ENCODE data around the gene ZSWIM5. TPM values are rescaled to one million over a fixed set of nuclear protein-coding genes. Genes with fewer than 3 reads are reported as not detected.
"Not testable (repeated sequence)": the region's sequence is repeated elsewhere in the genome, so short reads cannot be mapped to it uniquely, and the experiment has no call there.

Gene ZSWIM5
- total RNA-seq, 2 donors from 2014 or later: 8.8 to 12.3 TPM

DNA sequence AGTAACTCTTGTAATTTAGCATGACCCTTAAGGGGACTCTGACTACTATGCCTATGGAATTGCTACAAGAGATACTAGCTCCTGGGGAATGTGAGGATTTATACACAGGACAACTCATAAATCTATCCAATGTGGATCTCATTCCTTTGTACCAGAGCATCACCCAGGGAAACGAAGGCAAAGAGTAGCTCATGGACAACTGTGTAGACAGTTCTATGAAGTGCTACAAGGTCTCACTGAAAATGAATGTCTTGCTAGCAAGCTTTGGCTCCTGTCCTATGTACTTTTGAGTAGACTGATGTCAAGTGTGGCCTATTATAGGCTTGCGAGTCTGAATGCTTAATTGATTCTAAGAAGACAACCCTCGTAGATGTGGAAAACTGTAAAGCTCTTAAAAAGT is 93.7 kb downstream of the ZSWIM5 start:
- H3K27ac Mint-ChIP-seq: no peak overlapping the region
- no peaks in the 10 kb centered on the region for H3K4me1 ChIP-seq (ENCODE audit: control insufficient read depth, insufficient read depth, low read length)
- H3K27me3 Mint-ChIP-seq (ENCODE audit: insufficient read depth): no peaks in the 10 kb centered on the region
- no peak overlapping the region for H3K9ac ChIP-seq (ENCODE audit: extremely low read depth, low read length, poor library complexity, severe bottlenecking)
- H3K27me3 ChIP-seq (ENCODE audit: control insufficient read depth, insufficient read depth, low read length, poor library complexity, severe bottlenecking): no peaks in the 10 kb centered on the region
- DNase-seq: no peak
- no peaks in the 10 kb centered on the region for H3K4me1 Mint-ChIP-seq
- WGBS, 2 experiments (ENCODE audit: insufficient coverage in 1 of 2, insufficient read length in 1 of 2): 92 to 96% methylated on average over 2 to 3 of the region's 3 CpGs
- H3K36me3 ChIP-seq (ENCODE audit: control insufficient read depth, insufficient read depth, low read length): peaks cover 49% of the 10 kb centered on the region
- no peak overlapping the region for H3K4me3 ChIP-seq (ENCODE audit: low read length)
- no peak overlapping the region for H3K27ac ChIP-seq (ENCODE audit: low read depth, low read length)
- H3K9me3 ChIP-seq (ENCODE audit: control insufficient read depth, low read length): peaks cover 84% of the 10 kb centered on the region
- peaks cover 69% of the 10 kb centered on the region for H3K9me3 Mint-ChIP-seq
- no peak for TF ChIP-seq CTCF (conservative IDR thresholded peaks at IDR 0.05)
- peaks cover 38% of the 10 kb centered on the region for H3K36me3 Mint-ChIP-seq (ENCODE audit: low read depth)
- no peak overlapping the region for H3K4me3 Mint-ChIP-seq

- Histone ChIP-seq H3K27me3 (ENCODE audit: control insufficient read depth, insufficient read depth, low read length, poor library complexity, severe bottlenecking) (no peaks in the 10 kb centered on the region), H3K9ac (ENCODE audit: extremely low read depth, low read length, poor library complexity, severe bottlenecking) (no peak overlapping the region), H3K27ac (ENCODE audit: low read depth, low read length) (no peak overlapping the region), H3K4me1 (ENCODE audit: control insufficient read depth, insufficient read depth, low read length) (no peaks in the 10 kb centered on the region), H3K36me3 (ENCODE audit: control insufficient read depth, insufficient read depth, low read length) (peaks cover 40% of the 10 kb centered on the region), H3K4me3 (ENCODE audit: low read length) (no peak overlapping the region), H3K9me3 (ENCODE audit: control insufficient read depth, low read length) (peaks cover 84% of the 10 kb centered on the region)
- H3K9me3 Mint-ChIP-seq: peaks cover 73% of the 10 kb centered on the region
- no peak overlapping the region for H3K4me3 Mint-ChIP-seq
- no peaks in the 10 kb centered on the region for H3K27me3 Mint-ChIP-seq (ENCODE audit: insufficient read depth)
- WGBS, 2 experiments (ENCODE audit: insufficient coverage in 1 of 2, insufficient read length in 1 of 2): 100% methylated on average over 2 of the region's 2 CpGs; no CpG with 5 or more reads in 1 of the 2 experiments
- no peak for DNase-seq
- no peaks in the 10 kb centered on the region for H3K4me1 Mint-ChIP-seq
- no peak overlapping the region for H3K27ac Mint-ChIP-seq
- TF ChIP-seq CTCF (conservative IDR thresholded peaks at IDR 0.05): no peak
- H3K36me3 Mint-ChIP-seq (ENCODE audit: low read depth): peaks cover 45% of the 10 kb centered on the region
These were observed 95.2 kb downstream of the ZSWIM5 start for GRCh38 chr1:45111239-45111638.

DNA sequence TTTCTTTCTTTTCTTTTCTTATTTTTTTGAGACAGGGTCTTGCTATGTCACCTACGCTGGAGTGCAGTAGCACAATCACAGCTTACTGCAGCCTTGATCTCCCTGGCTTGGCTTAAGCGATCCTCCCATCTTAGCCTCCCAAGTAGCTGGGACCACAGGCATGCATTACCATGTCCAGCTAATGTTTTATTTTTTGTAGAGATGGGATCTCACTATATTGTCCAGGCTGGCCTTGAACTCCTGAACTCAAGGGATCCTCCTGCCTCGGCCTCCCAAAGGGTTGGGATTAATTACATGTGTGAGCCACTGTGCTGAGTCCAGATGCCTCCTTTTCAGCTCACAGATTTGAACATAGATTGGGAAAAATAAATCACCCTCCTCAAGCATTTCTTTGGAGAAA is 98.6 kb downstream of the ZSWIM5 start:
- no peak overlapping the region for H3K4me3 Mint-ChIP-seq
- H3K27me3 Mint-ChIP-seq (ENCODE audit: insufficient read depth): no peaks in the 10 kb centered on the region
- Histone ChIP-seq H3K27ac (ENCODE audit: low read depth, low read length) (no peak overlapping the region), H3K4me1 (ENCODE audit: control insufficient read depth, insufficient read depth, low read length) (no peaks in the 10 kb centered on the region), H3K27me3 (ENCODE audit: control insufficient read depth, insufficient read depth, low read length, poor library complexity, severe bottlenecking) (no peaks in the 10 kb centered on the region), H3K36me3 (ENCODE audit: control insufficient read depth, insufficient read depth, low read length) (peaks cover 50% of the 10 kb centered on the region), H3K4me3 (ENCODE audit: low read length) (peak overlapping the region; percentile 71), H3K9me3 (ENCODE audit: control insufficient read depth, low read length) (peaks cover 85% of the 10 kb centered on the region), H3K9ac (ENCODE audit: extremely low read depth, low read length, poor library complexity, severe bottlenecking) (no peak overlapping the region)
- H3K36me3 Mint-ChIP-seq (ENCODE audit: low read depth): peaks cover 51% of the 10 kb centered on the region
- 75 to 97% methylated on average over 2 to 3 of the region's 3 CpGs for WGBS, 2 experiments (ENCODE audit: insufficient coverage in 1 of 2, insufficient read length in 1 of 2)
- no peak for TF ChIP-seq CTCF (conservative IDR thresholded peaks at IDR 0.05)
- H3K4me1 Mint-ChIP-seq: no peaks in the 10 kb centered on the region
- peaks cover 72% of the 10 kb centered on the region for H3K9me3 Mint-ChIP-seq
- no peak for DNase-seq
- no peak overlapping the region for H3K27ac Mint-ChIP-seq

- Mint-ChIP-seq H3K36me3 (ENCODE audit: low read depth) (peaks cover 54% of the 10 kb centered on the region), H3K9me3 (peaks cover 75% of the 10 kb centered on the region)
- not testable (repeated sequence) for H3K9ac ChIP-seq (ENCODE audit: extremely low read depth, low read length, poor library complexity, severe bottlenecking); H3K27me3 Mint-ChIP-seq (ENCODE audit: insufficient read depth); H3K4me1 ChIP-seq (ENCODE audit: control insufficient read depth, insufficient read depth, low read length); H3K4me1 Mint-ChIP-seq; H3K4me3 Mint-ChIP-seq; DNase-seq; H3K27ac Mint-ChIP-seq; H3K27ac ChIP-seq (ENCODE audit: low read depth, low read length); H3K27me3 ChIP-seq (ENCODE audit: control insufficient read depth, insufficient read depth, low read length, poor library complexity, severe bottlenecking)
- H3K9me3 ChIP-seq (ENCODE audit: control insufficient read depth, low read length): peaks cover 83% of the 10 kb centered on the region
- peaks cover 45% of the 10 kb centered on the region for H3K36me3 ChIP-seq (ENCODE audit: control insufficient read depth, insufficient read depth, low read length)
- WGBS, 2 experiments (ENCODE audit: insufficient coverage in 1 of 2, insufficient read length in 1 of 2): 96% methylated on average over 4 of the region's 6 CpGs; no CpG with 5 or more reads in 1 of the 2 experiments
- peak overlapping the region; percentile 71 for H3K4me3 ChIP-seq (ENCODE audit: low read length)
These were observed 99.5 kb downstream of the ZSWIM5 start for GRCh38 chr1:45106864-45107263.

DNA sequence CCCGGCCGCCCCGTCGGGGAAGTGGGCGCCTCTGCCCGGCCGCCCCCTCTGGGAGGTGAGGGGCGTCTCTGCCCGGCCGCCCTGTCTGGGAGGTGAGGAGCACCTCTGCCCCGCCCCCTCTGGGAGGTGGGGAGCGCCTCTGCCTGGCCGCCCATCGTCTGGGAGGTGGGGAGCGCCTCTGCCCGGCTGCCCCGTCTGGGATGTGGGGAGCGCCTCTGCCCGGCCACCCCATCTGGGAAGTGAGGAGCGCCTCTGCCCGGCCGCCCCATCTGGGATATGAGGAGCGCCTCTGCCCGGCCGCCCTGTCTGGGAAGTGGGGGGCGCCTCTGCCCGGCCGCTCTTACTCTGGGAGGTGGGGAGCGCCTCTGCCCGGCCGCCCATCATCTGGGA is 100.3 kb downstream of the ZSWIM5 start:
- not testable (repeated sequence) for DNase-seq; H3K27ac Mint-ChIP-seq; H3K4me1 Mint-ChIP-seq; H3K27me3 Mint-ChIP-seq (ENCODE audit: insufficient read depth); H3K4me1 ChIP-seq (ENCODE audit: control insufficient read depth, insufficient read depth, low read length); H3K4me3 ChIP-seq (ENCODE audit: low read length); H3K27ac ChIP-seq (ENCODE audit: low read depth, low read length); H3K4me3 Mint-ChIP-seq; H3K27me3 ChIP-seq (ENCODE audit: control insufficient read depth, insufficient read depth, low read length, poor library complexity, severe bottlenecking); H3K9ac ChIP-seq (ENCODE audit: extremely low read depth, low read length, poor library complexity, severe bottlenecking)
- H3K36me3 ChIP-seq (ENCODE audit: control insufficient read depth, insufficient read depth, low read length): peaks cover 39% of the 10 kb centered on the region
- peaks cover 59% of the 10 kb centered on the region for H3K36me3 Mint-ChIP-seq (ENCODE audit: low read depth)
- peaks cover 75% of the 10 kb centered on the region for H3K9me3 Mint-ChIP-seq
- WGBS, 2 experiments (ENCODE audit: insufficient coverage in 1 of 2, insufficient read length in 1 of 2): 96 to 100% methylated on average over 3 to 31 of the region's 31 CpGs
- H3K9me3 ChIP-seq (ENCODE audit: control insufficient read depth, low read length): peaks cover 81% of the 10 kb centered on the region

All from endodermal cell (in vitro differentiated cells).